Measurements from ENCODE around the gene PRKCA.

Gene PRKCA

DNA sequence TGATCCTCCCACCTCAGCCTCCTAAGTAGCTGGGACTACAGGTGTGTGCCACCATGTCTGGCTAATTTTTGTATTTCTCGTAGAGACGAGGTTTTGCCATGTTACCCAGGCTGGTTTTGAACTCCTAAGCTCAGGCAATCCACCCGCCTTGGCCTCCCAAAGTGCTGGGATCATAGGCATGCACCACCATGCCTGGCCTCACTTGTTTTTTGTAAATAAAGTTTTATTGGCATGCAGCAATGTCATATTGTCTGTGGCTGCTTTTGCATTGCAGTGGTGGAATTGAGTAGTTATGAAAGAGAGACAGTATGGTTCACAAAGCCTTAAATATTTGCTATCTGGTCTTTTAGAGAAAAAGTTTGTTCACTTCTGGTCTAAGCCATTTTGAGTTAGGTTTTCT, 124.7 kb downstream of the PRKCA start:
- intact Hi-C loops (cut with DNase I): loop anchor here (10.0 kb wide), 1 partner anchor 122 kb away; the partner anchor contains the start of gene PRKCA

DNA sequence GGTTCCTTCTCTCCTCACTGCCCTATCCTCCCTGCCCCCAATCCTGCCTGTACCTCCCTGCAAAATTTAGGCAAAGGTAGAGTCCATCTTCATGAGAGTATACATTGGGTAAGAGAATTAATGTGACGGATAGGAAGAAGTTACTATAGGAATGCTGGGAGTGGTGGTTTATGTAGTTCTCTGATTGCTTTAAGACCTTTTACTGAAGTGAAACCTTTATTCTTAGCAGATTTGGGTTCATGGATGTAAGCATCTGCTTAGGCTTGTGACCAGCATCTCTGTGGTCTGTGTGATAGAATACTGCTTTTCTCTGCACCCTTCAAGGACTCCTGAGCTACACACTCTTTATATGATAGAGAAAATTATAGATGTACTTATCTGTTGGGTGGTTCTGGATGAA, 127.3 kb downstream of the PRKCA start:
- DNase-seq: no peak
- intact Hi-C loops (cut with DNase I): loop anchor here (10.0 kb wide), 1 partner anchor 125 kb away; the partner anchor contains the start of gene PRKCA

More for the DNA sequence above, 124.7 kb downstream of the PRKCA start:
- DNase-seq: no peak

DNA sequence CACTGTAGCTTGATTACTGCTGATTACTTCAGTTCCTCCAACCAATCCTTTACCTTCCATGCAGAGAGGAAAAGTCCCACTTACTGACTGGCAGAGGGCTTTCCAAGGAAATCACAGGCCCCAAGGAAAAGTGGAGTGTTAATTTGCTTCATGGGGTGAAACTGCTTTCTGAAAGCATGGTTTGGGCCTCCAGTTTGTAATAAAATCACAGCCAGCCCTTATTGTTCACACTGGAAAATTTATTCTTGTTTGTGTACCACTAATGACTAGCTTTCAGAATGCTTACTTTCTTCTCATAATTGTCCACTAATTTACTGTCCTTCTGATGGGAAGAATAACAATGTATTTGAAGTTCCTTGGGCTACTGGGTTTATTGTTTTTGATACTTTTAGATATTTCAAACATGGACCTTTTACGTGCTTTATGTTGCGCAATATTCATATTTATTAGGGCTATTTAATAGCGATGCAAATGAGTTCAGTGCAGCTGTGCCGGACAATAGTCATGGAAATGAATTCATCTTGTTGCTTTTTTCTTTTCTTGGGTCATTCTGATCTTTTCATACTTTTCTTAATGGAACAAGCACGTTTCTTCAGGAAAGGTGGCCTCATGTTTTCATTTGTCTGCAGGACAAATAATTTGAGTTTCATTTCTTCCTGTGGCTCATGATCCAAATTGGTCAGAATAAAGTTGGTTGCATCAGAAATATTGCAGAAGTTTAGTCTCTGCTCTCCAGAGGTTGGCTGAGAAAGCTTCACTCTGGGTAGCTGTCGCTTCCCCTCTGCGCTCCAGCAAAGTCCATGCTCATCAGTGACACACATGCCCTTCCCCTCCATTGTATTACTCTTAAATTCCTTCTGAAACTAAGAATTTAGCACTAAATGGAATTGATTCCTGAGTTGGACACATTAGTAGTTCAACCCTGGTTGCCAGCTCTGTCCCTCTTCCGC, 128.7 kb downstream of the PRKCA start:
- no peak for DNase-seq
- intact Hi-C loops (cut with DNase I): no loop called here

DNA sequence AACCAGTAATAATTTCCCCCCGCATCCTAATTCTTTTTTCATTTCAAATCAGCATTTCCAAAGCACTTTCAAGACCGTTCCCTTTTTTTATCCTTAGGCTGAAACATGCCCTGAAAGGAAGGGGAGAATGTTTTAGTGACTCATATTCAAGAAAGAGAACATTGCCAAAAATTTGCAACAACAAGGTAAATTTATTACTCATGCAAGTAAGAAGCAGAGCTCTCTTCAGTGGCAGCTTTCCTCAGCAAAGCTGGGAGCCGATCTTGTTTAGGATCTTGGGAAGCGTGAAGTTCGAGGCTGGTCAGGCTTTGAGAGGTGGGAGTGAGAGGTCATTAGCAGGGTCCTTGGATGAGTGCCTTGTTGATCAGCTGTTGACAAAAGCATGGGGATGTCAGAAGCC, 129.5 kb downstream of the PRKCA start:
- DNase-seq: no peak
- intact Hi-C loops (cut with DNase I): no loop called here

DNA sequence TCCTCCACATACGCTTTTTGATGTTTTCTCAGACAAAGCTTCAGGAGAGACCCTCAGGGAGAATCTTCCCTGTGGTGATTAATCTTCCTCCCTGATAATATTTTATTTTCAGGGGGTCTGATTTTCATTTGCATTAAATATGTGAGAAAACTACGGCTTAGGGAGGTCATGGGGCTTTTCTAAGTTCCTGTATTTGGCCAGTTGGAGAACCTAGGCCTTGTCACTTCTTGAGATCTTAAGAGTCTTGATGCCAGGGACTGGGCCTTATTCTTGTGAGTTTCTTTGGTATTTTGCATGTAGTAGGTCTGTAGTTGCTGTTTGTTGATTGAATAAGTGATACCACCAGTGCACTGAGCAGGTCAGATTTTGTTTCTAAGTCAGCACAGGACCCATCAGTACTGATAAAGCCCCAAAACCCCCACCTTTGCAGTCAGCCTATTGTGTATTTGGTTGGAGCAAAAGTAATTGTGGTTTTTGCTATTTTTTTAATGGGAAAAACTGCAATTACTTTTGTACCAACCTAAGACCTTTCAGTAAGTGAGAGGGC, 130.1 kb downstream of the PRKCA start:
- intact Hi-C loops (cut with DNase I): no loop called here
- no peak for DNase-seq

DNA sequence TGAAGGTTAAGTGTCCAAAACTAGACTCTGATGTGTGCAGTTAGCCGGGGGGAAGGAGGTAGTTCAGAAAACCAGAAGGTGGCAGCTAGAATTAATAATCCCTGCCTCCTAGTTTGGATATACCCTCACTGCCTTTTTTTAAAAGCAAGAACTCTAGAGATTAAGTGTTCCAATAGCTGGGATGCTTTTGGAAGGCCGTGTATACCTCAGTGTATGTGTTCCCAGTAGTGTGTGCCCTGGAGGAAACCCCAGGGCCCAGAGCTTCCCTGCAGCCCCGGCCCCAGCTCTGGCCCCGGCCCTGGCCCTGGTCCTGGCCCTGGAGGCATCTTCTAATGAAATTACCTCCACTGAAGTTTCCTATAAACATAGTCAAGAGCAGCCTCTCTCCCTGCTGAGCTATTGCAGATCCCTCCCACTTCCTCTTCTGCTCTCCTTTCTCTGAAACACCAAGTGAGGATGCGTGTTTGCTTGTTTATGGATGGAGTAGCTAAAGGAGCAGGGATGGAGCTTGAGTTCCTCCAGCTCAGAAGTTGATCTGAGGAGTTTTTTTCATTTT, 130.7 kb downstream of the PRKCA start:
- intact Hi-C loops (cut with DNase I): no loop called here
- no peak for DNase-seq

DNA sequence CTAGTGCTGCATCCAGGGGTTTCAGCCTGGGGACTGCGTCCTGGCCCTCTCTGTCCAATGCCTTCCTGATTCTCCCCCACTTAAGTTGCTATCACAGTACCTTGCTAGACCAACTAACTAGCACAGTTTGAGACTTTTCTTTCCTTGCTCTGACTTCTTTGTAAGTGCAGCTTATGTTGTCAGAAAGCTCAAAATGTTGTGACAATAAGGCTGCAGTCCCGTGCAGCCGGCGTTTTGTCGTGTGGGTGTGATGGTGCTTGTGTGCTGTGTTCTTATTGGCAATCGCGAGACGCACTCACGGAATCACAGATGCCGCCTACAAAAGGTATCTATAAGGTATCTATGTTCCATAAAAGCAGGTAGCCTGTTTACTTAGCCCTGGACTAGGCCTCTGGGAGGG, 132.8 kb downstream of the PRKCA start:
- DNase-seq: no peak
- intact Hi-C loops (cut with DNase I): no loop called here

DNA sequence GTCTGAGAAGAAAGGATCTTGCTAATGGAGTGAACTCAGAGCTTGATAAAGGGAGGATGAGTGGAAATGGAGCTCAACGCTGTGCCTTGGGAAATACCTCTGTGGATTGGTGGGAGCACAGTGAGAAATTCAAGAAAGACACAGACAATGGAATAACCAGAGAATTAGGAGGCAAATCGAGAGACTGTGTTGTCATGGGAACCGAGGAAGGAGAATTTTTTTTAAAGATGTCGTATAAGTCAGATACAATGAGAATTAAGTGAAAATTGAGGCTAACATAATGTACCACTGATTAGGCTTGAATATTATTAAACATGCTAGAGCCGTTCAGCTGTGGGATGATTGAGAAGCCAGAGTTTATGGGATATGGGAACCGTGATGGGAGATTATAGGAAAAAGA, 134.2 kb downstream of the PRKCA start:
- intact Hi-C loops (cut with DNase I): no loop called here
- no peak for DNase-seq

DNA sequence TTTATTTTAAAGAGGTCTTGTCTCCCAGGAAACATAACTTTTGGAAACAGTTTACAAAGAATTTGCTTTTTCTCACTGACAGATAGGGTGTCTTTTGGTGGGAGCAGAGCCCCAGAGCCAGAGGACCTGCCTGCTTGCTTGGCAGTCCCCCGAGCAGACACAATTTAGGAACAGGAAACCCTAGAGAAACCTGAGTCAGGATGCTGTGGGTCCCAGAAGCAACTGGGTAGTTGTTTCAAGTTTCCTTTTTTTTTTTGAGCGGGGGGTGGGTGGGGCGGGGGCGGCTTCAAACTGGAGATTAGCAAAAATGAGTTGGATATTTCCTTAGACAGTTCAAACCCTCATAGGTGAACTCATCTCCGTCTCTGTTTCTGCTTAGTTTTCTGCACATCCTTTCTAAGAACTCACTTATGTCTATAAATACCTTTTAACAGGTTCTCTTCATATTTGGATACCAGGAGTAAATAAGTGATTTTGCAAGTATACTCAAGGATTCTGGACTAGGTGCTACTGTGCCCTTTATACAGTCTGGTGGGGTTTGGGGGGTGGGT, 135.1 kb downstream of the PRKCA start:
- DNase-seq: no peak
- intact Hi-C loops (cut with DNase I): no loop called here

DNA sequence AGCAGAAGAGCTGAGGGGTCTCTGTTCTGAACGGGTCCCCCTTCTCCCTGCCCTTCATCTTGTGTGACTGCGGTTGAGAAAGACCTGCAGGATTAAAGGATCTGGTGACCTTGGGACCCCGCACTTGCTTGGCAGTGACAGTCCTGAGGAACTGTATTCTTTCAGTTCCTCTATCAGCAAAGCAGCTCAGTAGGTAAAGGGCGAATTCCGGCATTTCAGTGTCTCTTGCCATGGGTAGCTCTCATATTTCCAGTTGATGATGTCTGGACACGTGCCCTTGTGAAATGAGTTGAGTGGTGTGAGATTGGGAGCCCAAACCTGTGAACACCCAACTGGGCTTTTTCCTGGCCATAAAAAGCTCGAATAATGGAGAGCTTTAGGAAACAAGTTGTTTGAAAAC, 135.7 kb downstream of the PRKCA start:
- no peak for DNase-seq
- intact Hi-C loops (cut with DNase I): no loop called here

DNA sequence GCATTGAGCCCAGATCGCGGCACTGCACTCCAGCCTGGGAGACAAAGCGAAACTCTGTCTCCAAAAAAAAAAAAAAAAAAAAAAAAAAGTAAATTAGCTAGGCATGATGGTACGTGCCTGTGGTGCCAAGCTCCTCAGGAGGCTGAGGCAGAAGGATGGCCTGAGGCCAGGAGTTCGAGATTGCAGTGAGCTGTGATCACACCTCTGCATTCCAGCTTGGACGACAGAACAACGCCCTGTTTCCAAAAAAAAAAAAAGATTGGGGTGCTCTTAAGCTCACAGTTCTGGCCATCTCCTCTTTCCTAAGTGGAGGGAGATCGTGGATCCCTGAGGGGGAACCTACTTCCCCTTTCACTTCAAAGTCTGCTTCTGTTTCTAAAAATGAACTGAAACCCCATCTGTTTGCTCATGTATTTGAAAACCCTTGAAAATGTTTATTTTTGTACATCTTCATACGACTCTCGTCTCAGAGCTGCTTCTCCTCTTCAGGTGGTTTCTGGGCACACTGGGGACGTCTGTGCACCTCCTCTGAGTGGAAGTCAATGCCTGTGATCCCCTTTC, 138.8 kb downstream of the PRKCA start:
- peak in 5 of 10 donors; percentile 27 to 85 (median 50) for DNase-seq

DNA sequence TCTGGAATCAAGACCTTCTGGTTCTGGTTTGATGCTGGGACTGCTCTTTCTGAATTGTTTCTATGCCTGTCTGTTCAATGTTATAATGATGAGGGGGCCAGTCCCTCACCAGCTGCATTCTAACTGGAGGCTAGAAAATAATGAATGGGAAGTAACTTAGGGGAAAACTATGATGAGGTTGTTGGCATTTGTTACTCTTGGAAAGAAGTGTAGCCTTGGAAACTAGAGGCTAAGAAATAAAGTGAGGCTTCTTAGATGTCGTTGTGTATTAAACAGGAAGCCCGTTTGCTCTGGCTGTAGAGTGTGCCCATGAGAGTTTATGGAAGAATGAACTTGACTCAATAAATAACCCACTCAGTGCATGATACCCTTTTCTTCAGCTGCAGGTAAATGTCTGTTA, 140.8 kb downstream of the PRKCA start:
- DNase-seq: no peak
- intact Hi-C loops (cut with DNase I): no loop called here

More for the DNA sequence above, 138.8 kb downstream of the PRKCA start:
- intact Hi-C loops (cut with DNase I): loop anchor here (2.0 kb wide), 1 partner anchor 28 kb away; no protein-coding TSS in a partner anchor

DNA sequence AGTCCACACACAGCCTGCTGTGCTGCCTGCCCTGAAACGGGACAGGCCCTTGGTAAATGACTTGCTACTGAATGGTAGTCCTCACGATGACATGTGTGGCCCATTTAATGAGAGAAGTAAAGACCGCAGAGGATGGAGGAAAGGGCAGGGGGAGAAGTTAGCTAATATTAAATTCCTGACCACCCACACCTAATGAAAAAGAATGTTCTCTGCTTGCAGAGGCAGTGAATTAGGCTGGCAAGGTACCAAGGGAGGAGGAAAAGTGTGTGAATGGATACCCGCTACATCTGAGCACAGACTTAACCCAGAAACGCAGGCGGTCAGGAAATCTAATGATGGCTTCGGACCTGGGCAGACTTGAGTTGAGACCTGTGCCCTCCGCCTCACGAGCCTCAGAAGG, 141.2 kb downstream of the PRKCA start:
- no peak for DNase-seq
- intact Hi-C loops (cut with DNase I): no loop called here

DNA sequence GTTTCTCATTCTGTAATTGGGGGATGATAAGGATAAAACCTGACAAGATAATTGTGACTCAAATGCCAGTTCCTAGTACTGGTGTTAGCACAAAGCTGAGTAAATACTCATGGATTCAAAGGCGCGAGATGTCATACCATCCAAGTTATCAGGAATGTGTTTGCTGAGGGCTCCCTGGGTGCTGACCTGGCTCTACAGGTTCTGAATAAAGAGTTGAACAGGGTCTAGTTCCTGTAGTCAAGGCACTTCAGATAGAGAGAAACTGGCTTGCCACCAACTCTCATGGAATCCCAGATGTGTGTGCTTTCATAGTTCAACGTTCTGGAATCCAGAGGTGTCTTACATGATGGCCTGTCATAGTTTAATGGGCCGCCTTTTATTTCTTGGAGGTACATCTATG, 141.6 kb downstream of the PRKCA start:
- no peak for DNase-seq
- intact Hi-C loops (cut with DNase I): no loop called here

DNA sequence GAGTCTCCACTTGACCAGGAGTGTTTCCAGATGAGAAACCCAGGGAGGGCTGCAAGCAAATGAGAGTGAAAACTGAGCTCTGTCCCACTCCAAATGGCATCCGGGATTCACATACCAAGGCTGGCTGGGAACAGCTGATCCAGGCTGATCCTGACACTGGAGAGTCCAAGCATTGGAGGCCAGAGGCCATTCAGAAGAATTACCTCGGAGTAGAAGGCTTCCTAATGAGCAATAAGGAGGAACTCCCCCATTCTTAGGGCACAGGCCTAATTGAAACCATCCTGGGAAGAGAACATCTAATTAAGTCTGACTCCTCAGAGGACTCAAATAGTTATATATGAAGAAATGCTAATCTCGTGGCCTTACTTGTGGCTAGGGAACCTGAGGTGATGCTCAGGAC, 142.8 kb downstream of the PRKCA start:
- DNase-seq: no peak
- intact Hi-C loops (cut with DNase I): no loop called here

DNA sequence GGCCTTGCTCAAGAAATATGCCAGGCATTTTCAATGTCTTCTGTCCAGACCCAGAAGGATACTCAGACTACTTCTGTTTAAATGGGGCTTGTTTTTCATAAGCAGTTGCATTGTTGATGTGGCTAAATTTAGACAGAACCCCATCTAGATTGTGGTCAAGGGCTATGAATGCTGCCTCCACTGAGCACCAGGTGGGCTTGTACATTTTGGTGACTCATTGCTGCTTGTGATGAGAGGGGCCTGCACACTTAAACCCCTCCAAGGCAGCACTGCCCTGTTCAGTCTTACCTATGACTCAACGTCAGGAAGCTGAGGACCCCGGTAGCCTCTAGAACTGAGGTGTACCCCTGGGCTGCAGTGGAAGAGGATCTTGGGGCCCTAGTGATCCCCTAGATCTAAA, 144.0 kb downstream of the PRKCA start:
- intact Hi-C loops (cut with DNase I): no loop called here
- no peak for DNase-seq

DNA sequence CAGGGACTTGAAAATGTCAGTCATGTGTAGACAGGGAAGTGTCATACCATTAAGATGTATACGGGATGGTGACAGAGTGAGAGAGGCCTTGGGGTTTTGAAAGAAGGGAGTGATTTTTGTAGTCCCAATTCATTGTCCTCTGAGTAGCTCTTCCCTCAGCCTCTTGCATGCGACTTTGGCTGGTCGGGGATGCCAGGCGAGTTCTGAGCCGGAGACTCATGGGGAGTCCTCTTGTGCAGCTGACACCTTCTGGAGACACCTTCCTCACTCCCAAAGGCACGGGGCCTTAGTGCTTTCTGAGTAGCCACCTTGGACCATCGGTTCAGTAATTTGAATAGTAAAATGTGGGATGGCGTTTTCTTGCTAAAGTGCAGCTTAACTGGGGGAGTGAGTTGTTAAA, 144.7 kb downstream of the PRKCA start:
- intact Hi-C loops (cut with DNase I): no loop called here
- no peak for DNase-seq

DNA sequence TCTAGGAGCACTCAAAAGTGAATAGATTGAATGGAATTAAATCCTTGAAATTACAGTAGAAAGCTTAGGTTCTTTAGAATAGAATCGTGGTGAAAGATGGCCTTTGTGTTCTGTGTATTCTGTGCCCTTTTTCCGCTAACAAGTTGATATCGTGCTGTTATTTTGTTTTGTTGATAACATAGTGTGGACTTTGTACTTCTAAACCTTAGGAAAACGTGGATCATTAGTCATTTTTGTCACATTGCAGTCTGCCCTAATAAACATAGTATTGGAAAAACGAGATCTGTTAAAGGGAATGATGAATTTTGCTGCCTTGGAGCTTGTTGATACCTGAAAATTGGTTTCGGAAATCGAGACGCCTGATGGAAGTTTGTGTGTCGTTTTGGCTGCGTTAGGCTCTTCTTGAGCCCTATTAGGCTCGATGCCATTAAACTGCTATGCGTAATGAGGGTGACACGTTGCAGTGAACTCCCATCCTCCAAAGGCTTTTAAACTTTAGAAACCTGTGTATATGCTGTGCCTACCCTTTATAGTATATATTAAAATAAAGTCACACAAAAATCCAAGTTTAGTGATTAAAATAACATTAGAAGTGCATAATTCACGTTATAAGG, 145.7 kb downstream of the PRKCA start:
- no peak for DNase-seq
- intact Hi-C loops (cut with DNase I): no loop called here

DNA sequence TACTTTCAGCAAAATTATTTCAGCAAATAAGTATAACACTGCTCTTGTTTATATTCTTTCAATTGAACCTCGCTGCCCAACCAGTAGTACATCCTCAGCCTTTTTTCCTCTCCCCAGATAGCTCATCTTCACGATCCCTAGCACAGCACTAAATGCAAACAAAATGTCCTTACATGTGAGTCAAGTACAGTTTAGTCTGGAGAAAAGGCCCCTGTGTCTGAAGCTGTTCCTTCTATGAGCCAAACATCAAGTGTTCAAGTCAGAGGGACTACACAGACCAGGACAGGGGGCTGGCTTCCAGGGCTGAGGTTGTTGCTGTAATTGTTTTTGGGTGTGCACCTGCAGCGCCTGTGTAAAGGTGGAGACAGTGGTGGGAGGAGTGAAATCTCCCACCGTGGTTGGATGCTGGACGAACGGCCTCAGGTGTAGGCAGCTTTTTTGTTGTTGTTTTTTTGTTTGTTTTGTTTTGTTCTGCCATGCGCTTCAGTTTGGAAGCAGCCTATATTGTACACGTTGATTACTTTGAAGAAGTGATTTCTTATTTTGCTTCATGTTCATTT, 147.1 kb downstream of the PRKCA start:
- intact Hi-C loops (cut with DNase I): no loop called here

More for the DNA sequence above, 147.1 kb downstream of the PRKCA start:
- peak in 1 of 10 donors; percentile 69 for DNase-seq
